SK-N-MC (cell line): ENCODE data around the gene GABBR2.

ENCODE experiments used
- EZH2 ChIP-seq: fragments of 200-600 bp; sonication (generic); IDR thresholded peaks from one replicate; pipeline ENCODE4 v1.6.1; 2017; ENCODE audit warnings: antibody characterized with exemption
- POLR2AphosphoS5 ChIP-seq: IDR thresholded peaks from 2 replicates; pipeline ENCODE4 v1.6.1; 2012; ENCODE audit warnings: mild to moderate bottlenecking, low read depth, low read length, borderline replicate concordance

GRCh38 chr9:98281281-98281680 lies 427.5 kb downstream of the GABBR2 start:
- no peak for TF ChIP-seq EZH2
- no peak for TF ChIP-seq POLR2AphosphoS5
